Skeletal muscle tissue (tissue), 4 donors: Measurements from ENCODE around the gene FES. TPM values are rescaled to one million over a fixed set of nuclear protein-coding genes. Genes with fewer than 3 reads are reported as not detected.

ENCODE experiments used
- H3K27ac ChIP-seq: one replicate; pipeline ENCODE4 v1.7.0; 2013; ENCODE audit warnings: mild to moderate bottlenecking, low read depth, low read length, inconsistent platforms
- H3K27me3 ChIP-seq, 3 donors: one replicate each; pipeline ENCODE4 v1.7.0; 2013; ENCODE audit warnings: low read length in 3 of 3; ENCODE audit not compliant: control insufficient read depth in 3 of 3, insufficient read depth in 3 of 3
- H3K36me3 ChIP-seq, 3 donors: one replicate each; pipeline ENCODE4 v1.7.0; 2013; ENCODE audit warnings: low read length in 3 of 3; ENCODE audit not compliant: control insufficient read depth in 3 of 3, insufficient read depth in 3 of 3
- H3K4me1 ChIP-seq, 3 donors: one replicate each; pipeline ENCODE4 v1.7.0; 2013; ENCODE audit warnings: low read length in 3 of 3, mild to moderate bottlenecking in 3 of 3; ENCODE audit not compliant: control insufficient read depth in 3 of 3, insufficient read depth in 3 of 3
- H3K4me3 ChIP-seq, 3 donors: one replicate each; pipeline ENCODE4 v1.7.0; 2013; ENCODE audit warnings: low read length in 3 of 3
- H3K9ac ChIP-seq, 3 donors: one replicate each; pipeline ENCODE4 v1.7.0; 2013; ENCODE audit warnings: low read length in 3 of 3, mild to moderate bottlenecking in 3 of 3, moderate library complexity in 2 of 3, low read depth in 1 of 3
- H3K9me3 ChIP-seq, 3 donors: one replicate each; pipeline ENCODE4 v1.7.0; 2013; ENCODE audit warnings: low read length in 3 of 3; ENCODE audit not compliant: control insufficient read depth in 3 of 3
- total RNA-seq: library from RNA; depleted of rRNA; stranded (reverse); fragments of >200 nt; gene quantifications from one replicate; pipeline ENCODE4 v1.2.3, GENCODE V29; 2014
- donor health status: Osteomylitis.

The FES gene
- 19.8 TPM for total RNA-seq

DNA sequence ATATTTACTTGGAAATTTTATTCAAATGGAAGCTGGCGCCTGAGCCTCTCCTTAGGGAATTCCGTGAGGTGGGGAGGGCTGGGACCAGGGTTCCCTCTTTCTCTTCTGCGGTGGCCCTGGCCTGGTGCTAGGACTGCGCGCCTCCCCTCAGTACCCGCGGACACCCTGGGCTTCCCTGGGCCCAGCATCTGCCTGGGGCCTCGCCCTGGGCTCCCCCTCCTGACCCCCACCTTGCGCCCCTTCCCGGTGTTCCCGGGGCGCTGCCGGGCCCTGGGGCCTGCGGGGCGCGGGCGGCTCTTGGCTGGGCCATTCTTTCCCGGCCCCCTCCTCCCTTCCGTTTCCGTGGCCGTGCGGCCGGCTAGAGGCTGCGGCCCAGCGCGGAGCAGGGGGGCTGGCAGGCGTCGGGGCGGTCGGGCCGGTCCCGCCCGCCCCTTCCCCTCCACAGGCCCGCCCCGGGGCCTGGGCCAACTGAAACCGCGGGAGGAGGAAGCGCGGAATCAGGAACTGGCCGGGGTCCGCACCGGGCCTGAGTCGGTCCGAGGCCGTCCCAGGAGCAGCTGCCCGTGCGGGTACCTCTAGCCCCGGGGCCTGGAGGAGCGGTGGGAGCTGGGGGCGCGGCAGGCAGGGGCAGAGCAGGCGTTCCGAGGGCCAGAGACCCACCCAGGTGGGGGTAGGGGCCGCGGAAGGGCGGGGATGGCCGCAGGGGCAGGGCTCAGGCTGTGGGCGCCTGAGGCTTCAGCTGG lies at the start of gene FES:
TSS of gene FES (plus strand) at position 529 of the 743 bp plus-strand sequence. CDS start 542 bp downstream, outside the sequence.
- H3K36me3 ChIP-seq = peaks cover 28 to 33% (median 30%) of the 10 kb centered on the region in 3 donors
- peak within 1 kb of the TSS; percentile 63 to 83 (median 80) for H3K9ac ChIP-seq
- H3K4me1 ChIP-seq = peaks cover 25 to 27% (median 27%) of the 10 kb centered on the region in 3 donors
- no peaks in the 10 kb centered on the region for H3K9me3 ChIP-seq
- peak within 1 kb of the TSS; percentile 69 to 73 (median 72) for H3K4me3 ChIP-seq
- peak within 1 kb of the TSS; percentile 85 for H3K27ac ChIP-seq
- no peaks in the 10 kb centered on the region for H3K27me3 ChIP-seq

DNA sequence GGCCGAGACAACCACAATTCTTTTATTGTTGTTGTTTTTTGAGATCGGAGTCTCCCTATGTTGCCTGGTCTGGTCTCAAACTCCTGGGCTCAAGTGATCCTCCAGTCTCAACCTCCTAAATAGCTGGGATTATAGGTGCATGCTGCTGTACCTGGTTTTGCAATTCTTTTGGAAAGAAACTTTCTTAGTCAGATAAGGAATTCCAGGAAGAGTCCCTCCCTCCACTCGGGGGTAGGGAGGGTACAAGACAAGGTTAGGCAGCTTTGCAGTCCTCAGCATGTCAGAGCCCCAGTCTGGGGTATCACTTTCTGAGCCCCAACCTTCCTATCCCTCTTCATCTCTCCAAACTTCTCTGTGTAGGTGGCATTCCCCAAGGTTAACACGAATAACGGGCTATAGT lies 49.7 kb upstream of the FES start:
- Histone ChIP-seq H3K4me3 (no peak overlapping the region), H3K9me3 (no peaks in the 10 kb centered on the region), H3K27me3 (no peaks in the 10 kb centered on the region), H3K36me3 (no peaks in the 10 kb centered on the region), H3K9ac (no peak overlapping the region), H3K4me1 (peaks cover 0 to 5% (median 0%) of the 10 kb centered on the region in 3 donors), H3K27ac (no peak overlapping the region)

- Histone ChIP-seq H3K27me3 (no peaks in the 10 kb centered on the region), H3K4me3 (no peak overlapping the region), H3K36me3 (no peaks in the 10 kb centered on the region), H3K9ac (no peak overlapping the region), H3K27ac (no peak overlapping the region), H3K4me1 (no peaks in the 10 kb centered on the region), H3K9me3 (no peaks in the 10 kb centered on the region)
Measured at GRCh38 chr15:90836296-90836871, 47.9 kb upstream of the FES start.

GRCh38 chr15:90837094-90837493 lies 47.2 kb upstream of the FES start:
- Histone ChIP-seq H3K36me3 (no peaks in the 10 kb centered on the region), H3K9ac (no peak overlapping the region), H3K27me3 (no peaks in the 10 kb centered on the region), H3K9me3 (no peaks in the 10 kb centered on the region), H3K27ac (no peak overlapping the region), H3K4me3 (no peak overlapping the region), H3K4me1 (no peaks in the 10 kb centered on the region)

- no peak overlapping the region for H3K9ac ChIP-seq
- H3K4me1 ChIP-seq = no peaks in the 10 kb centered on the region
- no peak overlapping the region for H3K4me3 ChIP-seq
- no peaks in the 10 kb centered on the region for H3K36me3 ChIP-seq
- H3K27me3 ChIP-seq = no peaks in the 10 kb centered on the region
- H3K27ac ChIP-seq = no peak overlapping the region
- H3K9me3 ChIP-seq = no peaks in the 10 kb centered on the region
Measured at GRCh38 chr15:90838139-90838538, 46.2 kb upstream of the FES start.

DNA sequence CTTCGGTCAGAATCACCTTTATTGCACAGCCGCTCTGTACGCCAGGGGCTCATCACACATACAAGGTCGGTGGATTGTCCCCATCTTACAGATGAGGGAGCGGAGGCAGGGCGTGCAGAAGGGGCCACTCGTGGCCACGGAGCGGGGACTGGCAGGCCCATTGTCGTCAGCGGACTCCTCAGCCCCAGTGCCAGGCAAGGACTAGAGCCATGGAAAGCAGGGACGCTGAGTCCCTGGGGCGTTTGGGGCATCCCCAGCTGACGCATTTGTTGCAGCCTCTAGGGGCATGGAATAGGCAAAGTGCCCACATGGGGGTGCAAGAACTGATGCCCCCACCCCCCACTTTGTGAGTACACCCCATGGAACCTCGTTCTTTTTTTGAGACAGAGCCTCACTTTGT lies 45.8 kb upstream of the FES start:
- no peak overlapping the region for H3K9ac ChIP-seq
- H3K4me1 ChIP-seq = no peaks in the 10 kb centered on the region
- H3K36me3 ChIP-seq = no peaks in the 10 kb centered on the region
- H3K27ac ChIP-seq = no peak overlapping the region
- H3K27me3 ChIP-seq = no peaks in the 10 kb centered on the region
- no peaks in the 10 kb centered on the region for H3K9me3 ChIP-seq
- H3K4me3 ChIP-seq = no peak overlapping the region

- no peaks in the 10 kb centered on the region for H3K4me1 ChIP-seq
- no peak overlapping the region for H3K4me3 ChIP-seq
- H3K9ac ChIP-seq = no peak overlapping the region
- no peaks in the 10 kb centered on the region for H3K9me3 ChIP-seq
- no peaks in the 10 kb centered on the region for H3K36me3 ChIP-seq
- no peak overlapping the region for H3K27ac ChIP-seq
- H3K27me3 ChIP-seq = no peaks in the 10 kb centered on the region
Measured at GRCh38 chr15:90839187-90840071, 44.9 kb upstream of the FES start.

- no peak overlapping the region for H3K27ac ChIP-seq
- H3K9me3 ChIP-seq = no peaks in the 10 kb centered on the region
- H3K4me1 ChIP-seq = no peaks in the 10 kb centered on the region
- no peak overlapping the region for H3K4me3 ChIP-seq
- H3K27me3 ChIP-seq = no peaks in the 10 kb centered on the region
- H3K36me3 ChIP-seq = no peaks in the 10 kb centered on the region
- no peak overlapping the region for H3K9ac ChIP-seq
Measured at GRCh38 chr15:90840157-90840855, 44.0 kb upstream of the FES start.

DNA sequence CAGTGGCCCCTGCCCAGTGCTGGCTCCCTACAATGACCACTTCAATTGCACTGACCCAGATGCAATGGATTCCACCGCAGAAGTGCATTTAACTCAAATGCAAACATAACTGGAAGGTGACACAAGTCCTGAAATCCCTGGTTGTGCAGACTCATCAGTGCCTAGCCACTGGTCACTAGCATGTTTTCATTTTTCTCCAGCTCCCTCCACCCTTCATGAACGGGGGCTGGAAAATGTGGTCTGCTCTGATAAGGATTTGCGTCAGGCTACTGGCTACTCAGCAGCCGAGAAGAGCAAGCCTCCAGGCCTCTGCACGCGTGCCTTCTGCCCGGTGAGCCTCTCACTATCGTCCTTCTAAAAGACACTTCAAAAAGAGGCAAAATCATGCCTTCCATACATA lies 43.4 kb upstream of the FES start:
- Histone ChIP-seq H3K27me3 (no peaks in the 10 kb centered on the region), H3K27ac (no peak overlapping the region), H3K9ac (no peak overlapping the region), H3K4me3 (no peak overlapping the region), H3K9me3 (no peaks in the 10 kb centered on the region), H3K36me3 (no peaks in the 10 kb centered on the region), H3K4me1 (no peaks in the 10 kb centered on the region)
